HG03066 (cell line): ENCODE data around the gene MGARP.
A peak's percentile ranks its signal among the peaks of the same experiment; 100 is the strongest.
"Not testable (repeated sequence)": the region's sequence is repeated elsewhere in the genome, so short reads cannot be mapped to it uniquely, and the experiment has no call there.

ENCODE experiments used
- ATAC-seq: cut with Tn5 transposase; IDR thresholded peaks from one replicate; pipeline ENCODE4 v1.9.1; 2021; ENCODE audit warnings: low read depth; ENCODE audit not compliant: unreplicated experiment

MGARP gene

DNA sequence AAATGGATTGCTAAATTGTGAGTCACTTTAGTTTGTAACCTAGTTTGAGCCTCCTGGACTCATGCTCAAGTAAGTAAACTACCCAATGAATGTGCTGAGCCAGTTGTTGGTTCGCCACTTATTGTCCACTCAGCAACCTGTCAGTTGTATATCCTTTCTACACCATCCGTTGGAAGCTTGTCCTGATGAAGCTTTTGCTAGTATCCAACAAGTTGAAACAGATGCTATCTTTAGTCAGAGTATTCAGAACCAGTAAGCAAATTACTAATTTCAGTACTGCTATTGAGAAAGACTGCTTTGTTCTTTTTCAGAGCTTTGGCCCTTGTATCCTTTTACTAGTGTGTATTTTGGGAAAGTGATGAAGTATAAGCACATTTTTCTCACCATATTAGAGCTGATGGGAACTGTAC, 17.0 kb upstream of the MGARP start:
- ATAC-seq = no peak

DNA sequence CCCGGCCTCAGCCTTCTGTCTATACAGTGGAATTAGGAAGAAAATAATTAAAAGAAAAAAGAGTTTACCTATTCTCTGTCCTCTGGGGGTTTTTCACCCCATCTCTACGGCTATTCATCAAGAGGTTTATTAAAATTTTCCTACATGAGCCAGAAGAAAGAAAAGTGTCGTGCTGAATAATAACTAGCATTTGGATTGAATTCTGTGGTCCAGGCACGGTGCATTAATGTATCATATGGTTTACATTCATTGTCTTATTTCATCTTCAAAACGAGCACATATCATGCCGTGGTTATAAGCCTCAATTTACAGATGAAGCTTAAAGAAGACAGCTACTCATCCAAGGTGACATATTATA, 15.9 kb upstream of the MGARP start:
- no peak for ATAC-seq

DNA sequence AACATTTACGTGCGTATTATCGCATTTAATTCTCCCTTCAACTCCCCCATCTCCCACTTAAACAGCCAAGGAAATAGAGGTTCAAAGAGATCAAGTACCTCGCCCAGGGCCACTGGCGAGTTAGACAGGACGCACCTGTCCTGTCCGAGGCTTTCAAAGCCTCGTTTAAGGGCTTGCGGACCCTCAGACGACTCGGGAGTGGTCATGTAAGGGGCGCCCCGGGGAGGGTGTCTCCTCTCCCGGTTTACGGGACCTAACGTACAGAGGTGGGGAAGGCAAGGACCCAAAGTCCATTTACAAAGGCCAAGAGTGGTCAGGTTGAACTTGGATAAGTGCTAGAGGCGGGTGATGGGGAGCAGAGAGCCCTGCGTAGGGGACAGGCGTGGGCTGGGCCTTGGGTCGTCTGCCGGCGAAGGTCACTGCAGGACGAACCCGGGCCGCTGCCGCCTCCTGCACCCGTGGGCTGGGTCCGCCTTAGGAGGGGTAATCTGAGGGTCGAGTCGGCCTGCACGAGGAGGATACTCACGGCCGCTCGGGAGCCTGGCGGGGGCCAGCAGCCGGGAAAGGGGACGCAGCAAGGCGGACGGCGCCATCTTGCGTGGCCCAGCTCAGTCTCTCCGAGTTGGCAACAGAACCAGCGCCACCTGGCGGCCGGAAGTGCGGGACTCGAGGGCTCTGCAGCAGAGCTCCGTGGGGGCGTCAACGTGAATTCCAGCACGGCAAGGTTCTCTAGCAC, 15.3 kb upstream of the MGARP start:
- ATAC-seq = peak; percentile 92

DNA sequence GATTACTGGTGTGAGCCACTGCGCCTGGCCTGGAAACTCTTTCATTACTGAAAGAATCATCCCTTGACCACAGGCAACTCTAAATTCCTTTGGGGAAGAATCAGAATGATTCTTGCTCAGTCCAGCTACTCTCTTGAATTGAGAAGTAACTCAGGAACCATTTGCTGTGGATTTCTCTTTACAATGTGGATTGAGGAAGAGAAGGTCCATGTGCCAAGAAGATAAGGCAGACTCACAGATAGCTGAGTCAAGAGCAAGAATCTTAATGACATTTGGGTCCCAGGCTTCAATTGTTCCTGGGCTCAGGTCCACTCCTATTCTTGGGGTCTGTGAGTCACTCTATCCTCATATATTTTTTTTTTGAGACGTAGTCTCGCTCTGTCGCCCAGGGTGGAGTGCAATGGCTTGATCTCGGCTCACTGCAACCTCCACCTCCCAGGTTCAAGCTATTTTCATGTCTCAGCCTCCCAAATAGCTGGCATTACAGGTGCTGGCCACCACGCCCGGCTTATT, 6.2 kb upstream of the MGARP start:
- no peak for ATAC-seq

DNA sequence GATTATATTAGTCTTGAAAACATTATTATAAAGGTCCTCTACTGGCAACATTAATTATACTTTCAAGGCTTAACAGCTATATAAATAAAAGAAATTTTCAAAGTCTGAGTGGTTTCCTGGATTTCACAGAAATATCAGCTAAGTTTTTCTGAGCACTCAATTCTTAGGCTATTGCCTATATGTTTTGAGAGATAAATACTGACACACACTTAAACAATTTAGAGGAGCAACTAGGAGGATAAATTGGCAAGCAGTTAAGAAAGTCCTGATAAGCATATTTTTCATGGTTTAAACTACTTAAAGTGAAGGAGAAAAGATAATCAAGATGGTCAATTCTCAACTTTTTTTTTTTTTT, 2.7 kb upstream of the MGARP start:
- ATAC-seq = no peak

DNA sequence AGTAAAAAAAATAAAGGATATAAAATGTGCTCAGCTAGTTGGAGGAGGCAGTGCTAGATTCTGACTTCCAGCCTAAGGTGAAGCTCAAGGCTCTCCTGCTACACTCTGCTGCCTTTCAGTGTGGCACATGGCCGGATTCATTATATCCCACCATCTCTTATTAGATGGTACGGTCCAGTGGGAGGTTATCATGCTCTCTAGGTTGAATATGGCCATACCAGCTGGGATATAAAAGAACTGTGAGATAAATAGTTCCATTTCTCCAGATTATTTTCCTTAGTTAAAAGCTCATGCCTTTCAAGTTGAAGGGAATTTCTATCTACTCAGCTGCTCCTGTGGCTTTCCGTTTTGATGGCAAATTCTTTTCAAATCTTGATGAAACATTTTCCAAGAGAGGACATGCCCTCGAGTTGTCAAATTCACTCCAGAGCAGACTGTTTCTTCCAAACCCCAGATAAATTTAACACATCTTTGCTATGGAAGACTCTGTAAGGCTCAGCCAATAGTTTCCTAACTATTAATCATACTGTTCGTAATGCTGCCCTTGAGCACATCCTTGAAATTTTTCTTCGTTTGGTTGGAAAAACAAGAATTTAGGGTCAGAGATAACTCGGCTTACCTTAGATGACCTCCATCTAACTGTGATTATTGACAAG, 2.2 kb upstream of the MGARP start:
- ATAC-seq = no peak

DNA sequence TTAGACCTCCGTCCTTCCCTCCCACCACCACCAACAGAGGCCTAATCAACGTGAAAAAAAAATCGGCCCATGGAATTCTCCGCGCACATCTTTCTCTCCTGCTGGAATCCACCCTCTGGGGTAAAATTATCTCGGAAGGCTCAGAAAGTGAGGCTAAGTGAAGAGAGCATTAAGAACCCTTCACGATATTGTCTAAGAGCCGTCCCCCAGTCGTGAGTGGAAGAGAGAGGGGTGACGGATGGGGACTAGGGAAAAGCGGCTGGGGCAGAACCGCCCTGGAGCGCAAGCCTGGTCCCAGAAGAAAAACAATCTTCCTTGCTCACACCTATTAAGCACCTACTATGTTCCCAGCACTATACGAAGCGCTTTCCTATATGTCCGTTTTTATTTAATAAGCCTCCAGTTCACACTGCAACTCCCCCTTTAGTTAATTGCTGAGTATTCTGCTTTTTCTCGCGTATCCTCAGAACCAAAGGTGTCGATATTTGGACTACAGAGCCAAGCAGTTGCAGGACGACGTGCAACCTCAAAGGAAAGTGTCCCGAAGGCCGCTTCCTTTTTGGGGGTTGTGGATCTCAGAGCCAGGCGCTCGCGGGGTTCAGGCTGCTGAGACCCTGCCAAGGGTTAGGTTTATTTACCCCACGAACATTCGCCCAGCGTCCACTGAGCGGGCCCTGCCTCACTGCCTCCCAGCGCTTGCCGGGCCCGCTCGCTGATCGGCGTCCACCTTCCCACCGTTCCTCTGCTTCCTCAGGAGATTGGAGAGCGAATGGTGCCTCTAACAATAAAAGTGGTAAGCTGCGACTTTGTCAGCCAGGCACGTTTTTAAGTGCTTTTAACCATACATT, 889 bp downstream of the MGARP start:
- no peak for ATAC-seq

DNA sequence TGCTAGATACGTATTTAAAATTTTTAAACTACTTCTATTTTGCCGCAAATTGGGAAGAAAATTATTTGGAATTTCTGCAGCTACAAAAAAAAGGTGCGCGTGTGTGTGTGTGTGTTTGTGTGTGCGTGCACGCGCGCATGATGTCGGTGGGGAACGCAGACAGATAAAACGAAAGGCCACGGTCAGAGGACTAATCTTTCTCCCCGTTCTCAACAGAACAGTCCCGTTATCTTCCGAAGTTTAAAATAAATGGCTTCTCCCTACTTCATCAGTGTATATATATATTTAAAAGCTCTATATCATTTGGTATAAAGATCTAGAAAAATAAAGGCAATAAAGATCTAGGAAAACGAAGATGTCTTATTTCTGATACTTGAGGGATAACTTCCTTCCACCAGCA, 1.5 kb downstream of the MGARP start:
- no peak for ATAC-seq

DNA sequence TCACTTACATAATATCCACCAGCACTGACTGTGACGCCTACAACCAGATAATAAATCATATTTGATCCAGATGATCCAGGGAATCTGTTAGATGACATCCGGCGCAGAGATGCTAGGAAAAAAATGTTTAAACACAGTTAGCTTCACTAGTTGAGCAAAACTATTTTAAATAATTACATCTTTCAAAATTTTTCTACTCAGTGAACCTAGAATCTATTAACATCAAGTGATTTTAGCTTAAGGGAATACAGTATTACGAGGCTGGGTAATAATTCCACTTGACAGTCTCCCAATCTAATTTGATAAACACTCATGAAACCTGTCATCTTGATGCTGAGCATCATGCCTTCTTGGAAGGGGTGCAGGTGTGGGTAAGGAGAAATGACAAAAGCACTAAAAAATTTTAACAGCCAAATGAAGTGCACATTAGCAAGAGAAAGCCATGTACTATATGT, 4.7 kb downstream of the MGARP start:
- no peak for ATAC-seq

DNA sequence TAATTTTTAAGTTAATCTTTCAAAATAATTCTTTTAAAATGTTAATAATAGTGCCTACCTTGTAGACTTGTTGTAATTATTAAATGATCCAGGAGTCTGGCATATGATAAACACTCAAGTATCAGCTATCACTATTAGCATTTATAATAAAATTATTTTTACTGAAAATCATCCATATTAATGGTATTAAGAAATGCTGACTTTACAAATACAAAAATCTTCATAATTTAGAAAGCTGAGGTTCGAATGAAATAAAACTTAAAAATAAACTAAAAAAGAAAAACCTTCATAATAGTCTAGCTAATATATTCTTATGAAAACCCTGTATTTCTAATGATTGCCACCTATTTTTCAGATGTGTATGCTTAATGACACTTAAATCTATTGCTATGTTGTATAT, 5.2 kb downstream of the MGARP start:
- no peak for ATAC-seq

DNA sequence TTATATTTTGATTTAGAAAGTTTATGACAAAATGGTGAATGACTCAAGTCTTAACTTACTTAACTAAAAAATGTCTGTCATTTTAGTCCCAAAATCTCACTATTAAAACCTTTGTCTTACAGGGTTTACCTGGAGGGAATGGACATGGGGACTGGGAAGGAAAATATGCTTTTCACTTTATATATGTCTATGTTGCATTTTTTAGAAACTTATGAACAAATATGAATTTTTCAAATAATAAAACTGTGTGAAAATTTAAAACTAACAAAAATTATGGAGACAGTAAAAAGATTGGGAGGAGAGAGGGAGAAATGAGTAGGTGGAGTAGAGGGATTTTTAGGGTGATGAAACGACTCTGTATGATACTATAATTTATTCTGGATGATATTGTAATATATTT, 6.2 kb downstream of the MGARP start:
- ATAC-seq = no peak

DNA sequence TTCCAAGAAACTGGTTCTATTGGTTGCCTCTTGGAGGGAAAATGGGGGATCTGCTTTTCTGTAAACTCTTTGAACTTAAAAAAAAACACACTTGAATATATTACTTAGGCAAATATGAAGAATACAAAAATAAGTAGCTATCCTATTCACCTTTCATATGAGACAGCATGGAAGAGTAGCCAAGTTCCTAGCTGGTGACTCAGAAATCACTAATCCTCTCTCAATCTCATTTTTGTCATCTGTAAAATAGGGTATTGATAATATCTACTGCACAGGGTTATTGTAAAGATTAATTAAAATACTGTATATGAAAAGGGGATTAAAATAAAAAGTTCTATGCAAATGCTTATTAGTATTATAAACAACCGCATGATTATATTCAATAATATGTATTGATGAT, 12.7 kb downstream of the MGARP start:
- no peak for ATAC-seq

DNA sequence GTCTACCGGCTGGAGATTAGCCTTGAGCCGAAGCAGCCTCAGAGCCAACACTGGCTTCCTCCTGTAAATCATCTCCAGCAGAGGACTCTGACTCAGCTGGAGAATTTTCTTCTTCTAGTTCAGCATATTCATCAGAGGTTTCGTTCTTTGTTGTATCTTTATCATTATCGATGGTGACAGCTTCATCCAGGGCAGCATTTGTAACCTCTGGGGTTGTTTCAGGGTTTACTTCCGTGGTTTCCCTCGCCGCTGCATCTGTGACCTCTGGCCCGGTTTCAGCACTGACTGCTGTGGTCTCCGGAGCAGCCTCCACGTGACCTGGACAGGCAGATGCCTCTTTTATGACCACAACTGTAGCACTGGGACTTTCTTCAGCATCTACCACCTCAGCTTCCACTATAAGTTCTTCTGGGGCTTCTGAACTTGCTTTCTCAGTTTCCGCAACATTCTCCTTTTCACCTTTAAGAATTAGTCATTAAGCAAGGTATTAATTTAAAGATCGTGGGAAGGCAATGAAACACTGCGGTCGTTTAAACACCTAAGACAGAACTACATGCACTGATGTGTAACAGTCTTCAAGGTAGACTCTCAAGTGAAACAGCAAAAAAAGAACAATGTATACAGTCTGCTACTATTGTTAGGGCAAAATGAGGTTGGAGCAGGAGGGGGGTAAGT, 13.3 kb downstream of the MGARP start:
- peak; percentile 96 for ATAC-seq

DNA sequence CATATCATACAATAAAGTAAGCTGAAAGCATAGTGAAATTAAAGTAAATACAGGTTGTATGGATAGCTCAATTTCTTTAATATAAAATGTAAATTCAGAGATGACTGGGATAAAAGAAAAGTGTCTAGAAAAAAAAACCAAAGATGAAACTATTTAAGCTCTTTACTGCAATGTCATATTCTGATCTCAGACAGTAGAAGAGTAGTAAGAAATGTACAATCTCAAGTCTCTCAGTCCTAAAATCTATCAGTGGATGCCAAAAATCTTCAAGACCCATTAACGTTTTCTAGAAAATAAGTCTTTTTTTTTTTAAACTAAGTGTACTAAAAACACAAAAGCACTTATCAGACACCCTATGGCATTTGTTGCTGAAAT, 13.8 kb downstream of the MGARP start:
- no peak for ATAC-seq

DNA sequence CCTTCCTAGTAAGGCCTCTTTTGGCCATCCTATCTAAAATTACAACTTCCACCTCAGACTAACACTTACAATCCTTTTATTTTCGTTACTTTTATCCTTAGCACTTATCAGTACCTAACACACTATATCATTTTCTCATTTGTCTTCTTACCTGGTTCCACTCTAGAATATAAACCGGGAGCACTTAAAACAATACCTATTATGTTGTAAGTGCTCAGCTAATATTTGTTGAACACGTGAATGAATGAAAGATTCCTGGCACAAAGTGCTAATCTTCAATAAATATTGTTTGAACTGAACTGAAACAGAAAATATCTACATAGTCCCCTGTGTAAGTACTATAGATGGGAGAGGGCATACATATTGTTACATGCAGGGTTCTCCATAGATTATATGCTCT, 14.4 kb downstream of the MGARP start:
- no peak for ATAC-seq

DNA sequence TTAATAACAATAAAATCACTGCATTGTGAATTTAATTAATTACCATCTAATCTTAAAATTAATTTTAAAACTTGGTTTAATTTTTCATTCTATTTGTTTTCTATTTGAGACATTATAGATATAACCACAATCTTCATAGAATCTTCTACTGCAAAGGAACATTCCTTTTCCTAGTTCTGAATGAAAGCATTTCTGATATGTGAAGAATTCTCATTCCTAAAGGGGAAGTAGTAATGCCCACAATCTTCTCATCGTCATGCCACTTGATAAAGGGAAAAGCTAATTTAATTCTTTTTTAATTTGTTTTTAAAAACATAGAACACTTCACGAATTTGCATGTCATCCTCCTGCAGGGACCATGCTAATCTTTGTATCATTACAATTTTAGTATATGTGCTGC, 23.7 kb downstream of the MGARP start:
- ATAC-seq = no peak

DNA sequence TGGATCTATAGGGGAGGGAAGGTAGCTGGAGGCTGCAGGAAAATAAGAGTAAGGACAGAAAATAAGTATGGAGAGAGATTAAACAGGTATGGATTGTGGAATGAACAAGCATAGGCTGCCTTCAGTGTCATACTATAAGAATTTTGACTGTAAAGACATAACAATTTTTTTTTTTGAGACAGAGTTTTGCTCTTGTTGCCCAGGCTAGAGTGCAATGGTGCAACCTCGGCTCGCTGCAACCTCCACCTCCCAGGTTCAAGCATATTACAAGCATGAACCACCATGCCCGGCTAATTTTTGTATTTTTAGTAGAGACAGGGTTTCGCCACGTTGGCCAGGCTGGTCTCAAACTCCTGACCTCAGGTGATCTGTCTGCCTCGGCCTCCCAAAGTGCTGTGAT, 24.4 kb downstream of the MGARP start:
- ATAC-seq = not testable (repeated sequence)

DNA sequence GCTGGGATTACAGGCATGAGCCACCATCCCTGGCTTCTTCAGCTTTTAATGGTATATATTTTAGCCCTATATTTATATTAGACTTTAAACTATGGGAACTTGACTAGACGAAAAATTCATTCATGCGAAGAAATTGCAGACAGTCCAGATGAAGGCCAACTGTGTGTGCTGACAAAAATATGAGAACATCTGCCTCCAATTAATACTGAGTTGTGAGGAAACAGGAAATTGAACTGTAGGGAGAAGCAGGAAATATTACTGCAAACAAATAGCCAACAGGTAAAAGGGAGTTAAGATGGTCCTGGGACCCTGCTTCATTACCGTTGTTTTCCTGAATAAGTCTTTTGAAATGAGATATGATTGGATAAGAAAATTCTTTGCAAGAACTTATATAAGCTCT, 26.3 kb downstream of the MGARP start:
- ATAC-seq = no peak

DNA sequence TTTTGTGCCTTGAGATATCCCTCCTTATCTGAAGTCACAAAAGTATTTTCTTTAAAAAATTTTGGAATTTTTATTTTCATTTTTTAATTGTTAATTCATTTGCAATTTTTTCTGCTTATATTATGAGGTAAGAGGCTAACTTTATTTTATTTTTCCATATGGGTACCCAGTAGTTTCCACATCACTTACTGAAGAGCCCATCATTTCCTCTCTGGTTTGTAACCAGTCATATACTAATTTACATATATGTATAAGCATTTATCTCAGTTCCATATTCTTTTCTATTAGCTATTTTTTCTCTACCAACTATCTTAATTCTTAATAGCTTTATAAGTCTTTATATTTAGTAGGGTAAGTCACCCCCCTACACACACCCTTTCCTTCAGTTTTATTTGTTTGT, 27.0 kb downstream of the MGARP start:
- no peak for ATAC-seq

DNA sequence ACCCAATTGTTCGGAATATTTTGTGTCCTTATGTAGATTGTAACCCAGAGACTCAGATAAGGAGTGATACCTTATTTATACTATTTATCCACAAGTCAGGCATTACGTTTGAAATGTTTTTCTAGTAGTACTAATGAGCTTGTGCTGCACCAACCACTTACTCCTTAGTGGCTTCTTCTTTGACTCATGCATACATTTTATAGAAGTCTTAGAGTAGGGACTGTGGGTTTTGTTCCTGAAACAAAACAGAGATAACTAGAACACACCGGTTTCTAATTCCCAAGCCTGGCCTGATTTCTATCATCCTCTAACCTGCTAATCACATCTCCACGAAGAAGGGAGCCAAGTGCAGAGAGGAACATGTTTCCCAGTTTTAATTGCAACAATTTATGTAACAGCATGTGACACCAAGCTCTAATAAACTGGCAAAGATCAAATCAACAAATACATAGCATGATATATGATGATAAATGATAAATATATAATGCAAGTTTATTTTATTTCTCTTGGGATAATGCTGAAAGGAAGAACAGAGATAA, 32.3 kb downstream of the MGARP start:
- no peak for ATAC-seq

DNA sequence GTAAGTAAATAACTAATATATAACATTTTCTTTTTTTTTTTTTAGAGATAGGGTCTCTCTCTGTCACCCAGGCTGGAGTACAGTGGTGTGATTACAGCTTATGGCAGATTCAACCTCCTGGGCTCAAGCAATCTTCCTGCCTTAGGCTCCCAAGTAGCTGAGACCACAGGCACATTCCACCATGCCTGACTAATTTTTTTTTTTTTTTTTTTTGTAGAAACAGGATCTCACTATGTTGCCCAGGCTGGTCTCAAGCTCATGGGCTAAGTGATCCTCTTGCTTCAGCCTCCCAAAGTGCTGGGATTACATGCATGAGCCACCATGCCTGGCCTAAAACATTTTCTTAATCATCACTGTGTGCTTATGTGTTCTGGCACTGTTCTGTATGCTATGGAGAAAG, 32.8 kb downstream of the MGARP start:
- no peak for ATAC-seq
